GM12892 (cell line): ENCODE measurements around the gene TPH2.

Experiments used
- POLR2A ChIP-seq: IDR thresholded peaks from 2 replicates; pipeline ENCODE4 v1.6.1; 2011; ENCODE audit warnings: low read depth, low read length, control low read depth
- POLR2AphosphoS5 ChIP-seq: IDR thresholded peaks from 2 replicates; pipeline ENCODE4 v1.6.1; 2011; ENCODE audit warnings: low read depth, low read length, control low read depth
- TAF1 ChIP-seq: IDR thresholded peaks from 2 replicates; pipeline ENCODE4 v1.6.1; 2011; ENCODE audit warnings: low read depth, mild to moderate bottlenecking, control low read depth, low read length, borderline replicate concordance

GRCh38 chr12:71994715-71995114, 56.1 kb downstream of the TPH2 start:
- TF ChIP-seq POLR2A (no peak), POLR2AphosphoS5 (no peak), TAF1 (no peak)
